M059J (cell line): ENCODE measurements around the gene HES4. TPM values are rescaled to one million over a fixed set of nuclear protein-coding genes. Genes with fewer than 3 reads are reported as not detected.

Source experiments
- total RNA-seq: library from RNA; depleted of rRNA; stranded (reverse); fragments of >200 nt; shearing (Covaris generic); gene quantifications from 2 replicates; pipeline ENCODE4 v1.2.3, GENCODE V29; 2014; rRNA removed

The HES4 gene
- total RNA-seq, 1 experiment from 2014 or later: 51.8 TPM

Other genes with a start within 250 kb of the HES4 start
- gene SAMD11, start 76.2 kb downstream of the HES4 start, total RNA-seq: 30.5 and 59.8 TPM in 2 replicates
- gene NOC2L, start 40.8 kb downstream of the HES4 start, total RNA-seq: 60.1 and 102 TPM in 2 replicates
- gene KLHL17, start 39.5 kb downstream of the HES4 start, total RNA-seq: 4.3 and 7.8 TPM in 2 replicates
- gene PLEKHN1, start 33.6 kb downstream of the HES4 start, total RNA-seq: 2.4 and 4.5 TPM in 2 replicates
- 0.37 and 1.0 TPM in 2 replicates for gene PERM1, start 18.0 kb downstream of the HES4 start, total RNA-seq
- 2,871 and 3,124 TPM in 2 replicates for gene ISG15, start 13.4 kb upstream of the HES4 start, total RNA-seq
- 117 and 282 TPM in 2 replicates for gene AGRN, start 20.0 kb upstream of the HES4 start, total RNA-seq
- not detected in 2 replicates for gene RNF223, start 74.2 kb upstream of the HES4 start, total RNA-seq
- gene C1orf159, start 116.0 kb upstream of the HES4 start, total RNA-seq: 17.4 and 17.5 TPM in 2 replicates
- not detected in 2 replicates for gene TTLL10, start 173.8 kb upstream of the HES4 start, total RNA-seq
- gene TNFRSF18, start 206.5 kb upstream of the HES4 start, total RNA-seq: not detected in 2 replicates
- not detected in 2 replicates for gene TNFRSF4, start 214.1 kb upstream of the HES4 start, total RNA-seq
- gene SDF4, start 231.9 kb upstream of the HES4 start, total RNA-seq: 100 and 196 TPM in 2 replicates
- 17.4 and 30.1 TPM in 2 replicates for gene B3GALT6, start 232.1 kb upstream of the HES4 start, total RNA-seq
- gene C1QTNF12, start 246.6 kb upstream of the HES4 start, total RNA-seq: not detected in 2 replicates